Ishikawa (cell line): Measurements from ENCODE around the gene NR5A1.

ENCODE experiments used
- CEBPB ChIP-seq: IDR thresholded peaks from 2 replicates; pipeline ENCODE4 v1.6.1; 2012
- CREB1 ChIP-seq: IDR thresholded peaks from 2 replicates; pipeline ENCODE4 v1.6.1; 2012; ENCODE audit warnings: low read depth
- EGR1 ChIP-seq: IDR thresholded peaks from 2 replicates; pipeline ENCODE4 v1.6.1; 2012
- EP300 ChIP-seq: IDR thresholded peaks from 2 replicates; pipeline ENCODE4 v1.6.1; 2012; ENCODE audit warnings: borderline replicate concordance
- FOXM1 ChIP-seq: IDR thresholded peaks from 2 replicates; pipeline ENCODE4 v1.6.1; 2012; ENCODE audit warnings: low read depth, borderline replicate concordance
- MAX ChIP-seq: IDR thresholded peaks from 2 replicates; pipeline ENCODE4 v1.6.1; 2012
- NFIC ChIP-seq: IDR thresholded peaks from 2 replicates; pipeline ENCODE4 v1.6.1; 2012
- RAD21 ChIP-seq: IDR thresholded peaks from 2 replicates; pipeline ENCODE4 v1.6.1; 2012; ENCODE audit warnings: low read depth
- REST ChIP-seq: IDR thresholded peaks from 2 replicates; pipeline ENCODE4 v1.6.1; 2012; ENCODE audit warnings: low read depth, mild to moderate bottlenecking
- TAF1 ChIP-seq: IDR thresholded peaks from 2 replicates; pipeline ENCODE4 v1.6.1; 2012; ENCODE audit warnings: low read depth, mild to moderate bottlenecking
- TCF12 ChIP-seq: IDR thresholded peaks from 2 replicates; pipeline ENCODE4 v1.6.1; 2012; ENCODE audit warnings: low read depth
- TEAD4 ChIP-seq: IDR thresholded peaks from 2 replicates; pipeline ENCODE4 v1.6.1; 2012
- USF1 ChIP-seq: IDR thresholded peaks from 2 replicates; pipeline ENCODE4 v1.6.1; 2012
- YY1 ChIP-seq: IDR thresholded peaks from 2 replicates; pipeline ENCODE4 v1.6.1; 2012; ENCODE audit warnings: low read depth
- ZBTB7A ChIP-seq: IDR thresholded peaks from 2 replicates; pipeline ENCODE4 v1.6.1; 2012; ENCODE audit warnings: low read depth

NR5A1 gene

GRCh38 chr9:124487260-124488182, 19.7 kb downstream of the NR5A1 start:
- TF ChIP-seq CEBPB (no peak), USF1 (no peak), REST (no peak), FOXM1 (no peak), ZBTB7A (no peak), RAD21 (no peak), TCF12 (no peak), NFIC (no peak), MAX (no peak), YY1 (no peak), EGR1 (no peak), EP300 (no peak), TEAD4 (no peak), TAF1 (no peak)

- TF ChIP-seq TAF1: no peak
- no peak for TF ChIP-seq RAD21
Measured at GRCh38 chr9:124486778-124487259, 20.4 kb downstream of the NR5A1 start.

GRCh38 chr9:124485936-124486335, 21.3 kb downstream of the NR5A1 start:
- TF ChIP-seq REST (no peak), CREB1 (no peak), CEBPB (no peak), ZBTB7A (no peak), NFIC (no peak), EGR1 (no peak), TAF1 (no peak), TCF12 (no peak), RAD21 (no peak), YY1 (no peak), FOXM1 (no peak), MAX (no peak), TEAD4 (no peak), USF1 (no peak), EP300 (no peak)

GRCh38 chr9:124485201-124485600, 22.0 kb downstream of the NR5A1 start:
- TF ChIP-seq YY1 (no peak), TAF1 (no peak)

- TF ChIP-seq CEBPB (no peak), FOXM1 (no peak), EP300 (no peak)
Measured at GRCh38 chr9:124483481-124483880, 23.7 kb downstream of the NR5A1 start.

GRCh38 chr9:124482431-124483031, 24.7 kb downstream of the NR5A1 start:
- TF ChIP-seq CREB1: no peak
- no peak for TF ChIP-seq RAD21
- TF ChIP-seq EGR1: no peak
- TF ChIP-seq FOXM1: no peak
- TF ChIP-seq USF1: no peak
- no peak for TF ChIP-seq EP300
- TF ChIP-seq YY1: no peak
- TF ChIP-seq TAF1: no peak
- TF ChIP-seq TCF12: no peak
- no peak for TF ChIP-seq TEAD4
- TF ChIP-seq CEBPB: no peak
- no peak for TF ChIP-seq MAX
